ENCODE data around the gene SPIN1. TPM values are rescaled to one million over a fixed set of nuclear protein-coding genes. Genes with fewer than 3 reads are reported as not detected.

Gene SPIN1
- total RNA-seq, 1 experiment from 2014 or later: 76.9 TPM

- ATAC-seq: no peak
- DNase-seq (ENCODE audit: low read depth, low spot score): no peak
- Histone ChIP-seq H3K4me3 (ENCODE audit: low read depth in 2 of 2, low read length in 2 of 2) (no peak overlapping the region), H3K9me3 (ENCODE audit: control insufficient read depth, insufficient read depth, low read depth, low read length) (no peaks in the 10 kb centered on the region), H3K27ac (ENCODE audit: low read length) (no peak overlapping the region), H3K27me3 (ENCODE audit: control insufficient read depth, insufficient read depth, low read length) (no peaks in the 10 kb centered on the region), H3K36me3 (ENCODE audit: control insufficient read depth, insufficient read depth, low read length) (no peaks in the 10 kb centered on the region), H3K4me1 (ENCODE audit: control insufficient read depth, insufficient read depth, low read length) (no peaks in the 10 kb centered on the region)
- in situ Hi-C loops (cut with HindIII; ENCODE audit: low pct_unique_long_range_greater_than_20kb, low sequenced_read_pairs): no loop called here
- ChIA-PET POLR2A (no interaction called here), CTCF (no interaction called here)
- no TSS peak for BruUV-seq (replicated peaks)
- intact Hi-C loops (cut with micrococcal nuclease; ENCODE audit: unreplicated experiment): no loop called here
- no peak for TF ChIP-seq CTCF (IDR thresholded peaks at IDR 0.05)
- TF ChIP-seq POLR2AphosphoS5 (IDR thresholded peaks at IDR 0.05; ENCODE audit: low read depth, low read length): no peak
Measured at GRCh38 chr9:88359974-88360373, 28.3 kb upstream of the SPIN1 start.

- POLR2A ChIA-PET: no interaction called here
- no peaks in the 10 kb centered on the region for H3K27me3 ChIP-seq (ENCODE audit: control insufficient read depth, insufficient read depth, low read length)
- H3K9me3 ChIP-seq (ENCODE audit: control insufficient read depth, insufficient read depth, low read depth, low read length): no peaks in the 10 kb centered on the region
- no peak for TF ChIP-seq POLR2AphosphoS5 (IDR thresholded peaks at IDR 0.05; ENCODE audit: low read depth, low read length)
- TF ChIP-seq REST (IDR thresholded peaks at IDR 0.05; ENCODE audit: insufficient read depth in 1 of 2, low read depth in 2 of 2, low read length in 1 of 2): no peak
- TF ChIP-seq SIN3A (IDR thresholded peaks at IDR 0.05; ENCODE audit: borderline replicate concordance, insufficient read depth, low read depth, low read length): no peak
- no peak for TF ChIP-seq TCF7L2 (IDR thresholded peaks at IDR 0.05; ENCODE audit: low read depth, low read length)
- TF ChIP-seq CTCF (IDR thresholded peaks at IDR 0.05): no peak
- H3K4me3 ChIP-seq (ENCODE audit: low read depth in 2 of 2, low read length in 2 of 2): no peak overlapping the region
- no peaks in the 10 kb centered on the region for H3K4me1 ChIP-seq (ENCODE audit: control insufficient read depth, insufficient read depth, low read length)
- CTCF ChIA-PET: interaction anchor here (0.7 kb wide), 1 partner anchor 56 kb away, joined by 3 read pairs; no protein-coding TSS in a partner anchor
- BruUV-seq (replicated peaks): no TSS peak
- DNase-seq (ENCODE audit: low read depth, low spot score) (no peak), ATAC-seq (no peak)
- intact Hi-C loops (cut with micrococcal nuclease; ENCODE audit: unreplicated experiment) (no loop called here), in situ Hi-C loops (cut with HindIII; ENCODE audit: low pct_unique_long_range_greater_than_20kb, low sequenced_read_pairs) (no loop called here)
- H3K27ac ChIP-seq (ENCODE audit: low read length): no peak overlapping the region
- H3K36me3 ChIP-seq (ENCODE audit: control insufficient read depth, insufficient read depth, low read length): no peaks in the 10 kb centered on the region
Measured at GRCh38 chr9:88362681-88363080, 25.6 kb upstream of the SPIN1 start.

GRCh38 chr9:88363661-88364060 is 24.6 kb upstream of the SPIN1 start:
- H3K9me3 ChIP-seq (ENCODE audit: control insufficient read depth, insufficient read depth, low read depth, low read length): no peaks in the 10 kb centered on the region
- H3K27ac ChIP-seq (ENCODE audit: low read length): no peak overlapping the region
- POLR2A ChIA-PET: no interaction called here
- intact Hi-C loops (cut with micrococcal nuclease; ENCODE audit: unreplicated experiment): no loop called here
- no TSS peak for BruUV-seq (replicated peaks)
- H3K27me3 ChIP-seq (ENCODE audit: control insufficient read depth, insufficient read depth, low read length): no peaks in the 10 kb centered on the region
- no peak overlapping the region for H3K4me3 ChIP-seq (ENCODE audit: low read depth in 2 of 2, low read length in 2 of 2)
- ATAC-seq (no peak), DNase-seq (ENCODE audit: low read depth, low spot score) (no peak)
- no peak for TF ChIP-seq SIN3A (IDR thresholded peaks at IDR 0.05; ENCODE audit: borderline replicate concordance, insufficient read depth, low read depth, low read length)
- no peak for TF ChIP-seq POLR2AphosphoS5 (IDR thresholded peaks at IDR 0.05; ENCODE audit: low read depth, low read length)
- TF ChIP-seq TCF7L2 (IDR thresholded peaks at IDR 0.05; ENCODE audit: low read depth, low read length): no peak
- TF ChIP-seq REST (IDR thresholded peaks at IDR 0.05; ENCODE audit: insufficient read depth in 1 of 2, low read depth in 2 of 2, low read length in 1 of 2): no peak
- CTCF ChIA-PET: no interaction called here
- no peaks in the 10 kb centered on the region for H3K4me1 ChIP-seq (ENCODE audit: control insufficient read depth, insufficient read depth, low read length)
- in situ Hi-C loops (cut with HindIII; ENCODE audit: low pct_unique_long_range_greater_than_20kb, low sequenced_read_pairs): no loop called here
- no peaks in the 10 kb centered on the region for H3K36me3 ChIP-seq (ENCODE audit: control insufficient read depth, insufficient read depth, low read length)
